CD4-positive, alpha-beta T cell treated with Interleukin-1 beta for 1 hour (primary cell): ENCODE results near the gene BCOR.

ENCODE experiments used
- DNase-seq, 2 donors: peaks; one replicate each; pipeline ENCODE4 v3.0.0-alpha.2; 2020 to 2022

BCOR gene

DNA sequence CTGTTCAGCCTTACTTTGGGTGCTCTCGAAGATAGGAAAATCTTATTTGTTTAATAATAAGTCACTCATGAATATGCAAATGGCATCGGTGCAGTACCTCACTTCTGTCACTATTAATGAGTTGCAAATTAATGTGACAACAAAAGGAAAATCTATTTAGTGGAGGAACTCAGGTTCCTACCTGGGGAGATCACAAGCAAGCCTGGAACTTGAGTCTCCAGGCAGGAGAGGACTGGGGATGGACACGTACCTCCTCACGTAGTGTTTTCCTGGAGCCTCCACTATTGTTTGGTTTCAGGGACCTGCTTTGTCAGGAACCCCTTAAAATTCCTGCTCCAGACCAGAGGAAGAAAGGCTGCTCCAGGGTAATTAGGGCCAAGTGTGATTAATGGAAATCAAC is 82.1 kb downstream of the BCOR start:
- DNase-seq, result no peak

GRCh38 chrX:40013266-40014195 is 84.2 kb downstream of the BCOR start:
- DNase-seq, result peak; percentile 49 to 61

- peak in 1 of 2 donors; percentile 20 for DNase-seq
These were observed 84.9 kb downstream of the BCOR start for GRCh38 chrX:40012868-40013265.

DNA sequence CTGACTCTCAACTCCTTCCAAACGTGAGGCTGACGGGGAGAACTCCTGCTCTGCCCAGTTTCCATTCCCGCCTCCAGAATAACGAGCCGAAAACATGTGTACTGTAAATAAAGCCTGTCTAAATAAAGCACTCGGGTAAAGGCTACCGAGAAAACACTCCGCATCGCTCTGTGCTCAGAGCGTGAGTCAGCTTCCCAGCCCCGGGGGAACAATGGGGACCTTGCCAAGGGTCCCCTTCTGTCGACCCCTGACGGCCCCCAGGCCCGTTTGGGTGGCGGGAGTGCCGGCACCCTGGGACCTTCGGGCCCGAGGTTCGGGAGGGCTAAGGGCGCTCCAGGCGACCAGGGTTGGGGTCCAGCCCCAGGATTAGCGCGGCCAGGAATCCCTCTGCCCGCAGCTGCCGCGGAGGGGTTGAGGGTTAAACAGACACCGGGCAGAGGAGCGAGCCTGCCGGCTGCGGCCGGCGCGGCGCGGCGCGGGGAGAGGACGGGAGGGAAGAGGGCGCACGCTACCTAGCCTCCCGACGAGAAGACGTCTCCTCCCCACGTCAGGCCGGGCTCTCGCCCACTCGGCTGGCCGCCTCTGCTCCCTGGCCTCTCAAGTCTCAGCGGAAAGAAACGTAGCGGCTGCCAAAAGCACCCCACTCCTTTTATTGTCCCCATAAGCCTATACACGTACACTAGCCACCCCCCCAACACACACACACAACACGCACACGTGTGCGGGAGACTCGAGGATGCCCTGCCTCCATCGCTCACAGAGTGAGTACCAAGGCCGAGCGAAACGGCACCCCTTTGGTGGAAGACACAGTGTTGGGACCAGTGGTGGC is 85.5 kb downstream of the BCOR start:
- peak in 1 of 2 donors; percentile 15 for DNase-seq

DNA sequence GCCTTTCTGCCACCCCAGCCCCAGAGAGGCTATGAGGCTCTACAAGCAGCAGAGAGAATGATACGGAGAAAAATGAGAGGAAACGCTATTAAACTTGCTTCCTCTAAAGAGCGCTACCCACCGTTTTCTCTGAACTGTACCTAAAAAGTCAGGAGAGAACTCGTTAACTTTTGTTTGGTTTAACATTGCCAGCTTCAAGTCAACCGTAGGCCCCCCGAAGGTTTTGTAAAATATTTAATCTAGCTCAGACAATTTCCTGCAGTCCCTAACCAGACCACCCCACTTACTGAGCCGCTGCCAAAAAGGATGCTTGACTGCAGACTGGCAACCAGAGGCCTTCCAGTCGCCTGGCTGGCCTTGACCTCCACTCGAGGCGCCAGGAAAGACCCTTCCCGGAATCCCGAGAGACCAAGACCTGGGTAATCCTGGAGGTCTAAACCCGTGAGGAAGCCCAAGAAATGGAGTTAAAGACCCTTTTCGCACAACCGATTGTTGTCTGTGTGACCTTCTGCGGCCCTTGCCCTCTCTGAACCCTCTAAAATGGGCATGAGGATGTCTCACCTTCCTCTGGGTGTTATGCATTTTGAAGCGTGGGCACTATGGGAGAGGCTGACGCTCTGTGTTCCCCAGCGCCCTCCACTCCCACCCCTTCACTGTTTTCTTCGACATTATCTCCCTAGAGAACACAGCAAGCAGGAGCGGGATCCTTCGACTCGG is 86.3 kb downstream of the BCOR start:
- no peak for DNase-seq

DNA sequence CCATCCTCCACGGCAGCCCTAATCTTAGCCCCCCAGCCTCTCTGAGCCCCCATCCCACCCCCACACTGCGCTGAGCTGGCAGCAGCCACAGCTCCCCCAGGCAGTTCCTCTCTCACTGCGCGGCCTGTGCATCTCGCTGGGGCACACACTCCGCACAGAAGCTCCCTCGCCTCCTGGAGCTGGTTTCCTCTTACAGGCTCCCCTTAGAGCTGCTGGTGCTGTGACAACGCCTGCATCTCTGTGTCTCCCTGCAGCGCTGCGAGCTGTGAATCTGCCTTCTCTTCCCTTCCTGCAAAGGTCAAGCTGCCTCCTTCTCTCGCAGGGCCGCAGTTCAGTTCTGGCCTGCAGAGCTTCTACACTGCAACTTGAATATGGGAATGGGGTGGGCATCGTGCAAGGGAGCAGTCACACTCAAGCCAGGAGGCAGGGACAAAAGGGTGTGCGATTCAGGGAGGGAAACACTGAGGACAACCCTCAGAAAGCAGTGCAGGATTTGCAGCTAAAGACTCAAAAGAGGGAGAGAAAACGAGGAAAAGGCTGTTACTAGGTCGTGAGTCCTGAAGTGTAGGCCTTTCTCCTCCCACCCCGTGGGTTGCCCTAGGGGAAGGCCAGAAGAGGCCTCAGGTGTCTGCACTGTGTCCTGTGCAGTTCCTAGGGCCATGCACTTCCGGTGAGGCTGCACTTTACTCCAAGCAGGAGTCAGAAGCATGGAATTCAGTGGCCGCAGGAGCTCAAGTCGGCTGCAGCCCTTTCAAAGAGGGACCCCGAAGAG is 87.0 kb downstream of the BCOR start:
- no peak for DNase-seq

GRCh38 chrX:40009890-40010289 is 87.9 kb downstream of the BCOR start:
- no peak for DNase-seq

DNA sequence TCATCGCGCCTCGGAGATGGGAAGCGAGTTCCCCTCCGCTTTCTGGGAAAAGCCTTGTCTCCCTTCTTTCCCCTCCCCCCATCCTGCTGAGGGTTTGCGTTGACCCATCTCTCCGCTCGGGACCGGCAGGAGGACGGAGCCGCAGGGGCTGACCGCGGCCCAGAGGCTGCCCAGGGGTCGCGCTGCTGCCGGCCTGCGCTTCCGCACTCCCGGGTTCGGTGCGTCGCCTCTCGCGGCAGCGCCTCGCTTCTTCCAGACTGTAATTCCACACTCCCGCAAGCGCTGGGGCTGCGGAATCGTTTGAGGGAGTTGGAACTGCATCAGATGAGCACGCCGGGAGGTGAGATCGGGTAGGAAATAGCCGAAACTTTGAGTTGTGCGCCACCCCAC is 88.3 kb downstream of the BCOR start:
- DNase-seq, result no peak

GRCh38 chrX:40008791-40009461 is 88.8 kb downstream of the BCOR start:
- DNase-seq, result peak in 1 of 2 donors; percentile 13

GRCh38 chrX:40007756-40008705 is 89.7 kb downstream of the BCOR start:
- DNase-seq, result no peak

- DNase-seq, result no peak
These were observed 90.5 kb downstream of the BCOR start for GRCh38 chrX:40007131-40007755.

- DNase-seq, result peak in 1 of 2 donors; percentile 31
These were observed 91.4 kb downstream of the BCOR start for GRCh38 chrX:40006106-40007017.

- no peak for DNase-seq
These were observed 92.3 kb downstream of the BCOR start for GRCh38 chrX:40005292-40006011.

DNA sequence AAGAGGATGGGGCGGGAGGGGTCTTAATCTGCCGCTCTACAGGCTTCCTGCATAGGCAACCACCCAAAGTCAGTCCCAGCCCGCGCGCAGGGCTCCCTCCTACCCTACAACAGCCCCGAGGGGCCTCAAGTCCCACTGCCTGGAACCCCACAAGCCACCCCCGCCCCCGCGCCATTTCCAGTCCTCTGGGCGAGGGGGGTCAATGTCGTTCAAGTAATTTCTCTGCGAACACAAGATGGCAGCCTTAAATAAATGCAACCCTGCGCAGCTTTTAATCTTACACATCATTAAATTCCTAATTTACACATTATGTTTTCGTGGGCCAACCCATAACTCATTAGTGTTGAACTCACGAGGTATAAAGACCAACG is 92.9 kb downstream of the BCOR start:
- no peak for DNase-seq

- DNase-seq, result no peak
These were observed 93.6 kb downstream of the BCOR start for GRCh38 chrX:40004246-40004535.

DNA sequence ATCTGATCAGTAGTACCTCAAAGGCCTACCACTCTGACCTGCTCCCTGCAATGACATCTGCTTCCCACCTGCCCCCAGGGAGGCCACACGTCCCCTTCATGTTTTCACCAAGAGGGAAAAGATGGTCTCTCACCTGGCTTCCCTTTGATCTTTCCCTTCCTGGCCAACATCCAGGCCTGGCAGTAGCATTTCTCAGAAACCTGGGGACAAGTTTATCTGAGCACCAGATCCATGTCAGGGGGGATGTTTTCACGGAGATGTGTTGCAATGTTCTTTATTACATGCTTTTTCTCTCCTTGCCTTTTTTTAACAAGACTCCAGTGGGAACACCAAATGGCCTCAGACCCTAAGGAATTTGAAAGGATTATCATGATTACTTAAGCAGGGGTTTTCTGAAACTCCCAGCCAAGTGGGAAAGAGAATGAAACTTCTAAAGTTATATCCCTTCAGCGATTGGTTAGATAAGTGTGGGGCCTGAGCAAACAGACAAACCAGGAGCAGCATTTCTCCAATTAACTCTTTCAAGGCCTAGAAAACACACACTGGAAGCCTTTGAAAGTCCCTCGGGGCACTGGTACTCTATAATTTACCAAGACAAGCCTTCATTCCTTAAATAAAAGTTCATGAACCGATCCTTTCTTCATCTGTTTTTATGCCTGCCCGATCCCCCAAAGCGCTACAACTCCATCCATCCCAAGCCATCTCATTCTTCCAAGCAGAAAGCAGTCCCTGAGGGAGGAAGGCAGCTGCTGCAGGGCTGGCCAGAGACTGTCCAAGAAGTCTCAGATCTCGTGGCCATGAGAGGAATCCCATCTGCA is 94.1 kb downstream of the BCOR start:
- DNase-seq, result no peak

- DNase-seq, result no peak
These were observed 94.7 kb downstream of the BCOR start for GRCh38 chrX:40003071-40003427.
